ENCODE measurements around the gene PKDCC. TPM values are rescaled to one million over a fixed set of nuclear protein-coding genes. Genes with fewer than 3 reads are reported as not detected.

The PKDCC gene
- total RNA-seq, 1 experiment from 2014 or later: 60.1 TPM

- Histone ChIP-seq H3K36me3 (peaks cover 35% of the 10 kb centered on the region), H3K4me1 (replicated peaks) (peaks cover 58% of the 10 kb centered on the region), H3K9me3 (replicated peaks) (no peaks in the 10 kb centered on the region; the same call in none of the 2 replicates), H3K27me3 (replicated peaks) (no peaks in the 10 kb centered on the region), H3K4me3 (peak overlapping the region; percentile 88), H3K27ac (no peak overlapping the region)
- peak in 1 of 2 experiments; percentile 32 for DNase-seq (ENCODE audit: low read depth in 1 of 2, low spot score in 2 of 2)
These were observed 1.6 kb downstream of the PKDCC start for GRCh38 chr2:42049221-42050009.

GRCh38 chr2:42050010-42050702 lies 2.3 kb downstream of the PKDCC start:
- no peak for DNase-seq (ENCODE audit: low read depth in 1 of 2, low spot score in 2 of 2)
- Histone ChIP-seq H3K9me3 (replicated peaks) (no peaks in the 10 kb centered on the region; the same call in none of the 2 replicates), H3K27ac (no peak overlapping the region), H3K36me3 (peaks cover 43% of the 10 kb centered on the region), H3K27me3 (replicated peaks) (no peaks in the 10 kb centered on the region), H3K4me3 (peak overlapping the region; percentile 88), H3K4me1 (replicated peaks) (peaks cover 52% of the 10 kb centered on the region)

- H3K9me3 ChIP-seq (replicated peaks): no peaks in the 10 kb centered on the region; the same call in none of the 2 replicates
- no peaks in the 10 kb centered on the region for H3K27me3 ChIP-seq (replicated peaks)
- DNase-seq (ENCODE audit: low read depth in 1 of 2, low spot score in 2 of 2): no peak
- H3K4me3 ChIP-seq: no peak overlapping the region
- no peak overlapping the region for H3K27ac ChIP-seq
- peaks cover 46% of the 10 kb centered on the region for H3K4me1 ChIP-seq (replicated peaks)
- peaks cover 50% of the 10 kb centered on the region for H3K36me3 ChIP-seq
These were observed 3.1 kb downstream of the PKDCC start for GRCh38 chr2:42050703-42051542.

- no peaks in the 10 kb centered on the region for H3K27me3 ChIP-seq (replicated peaks)
- H3K4me3 ChIP-seq: no peak overlapping the region
- no peak for DNase-seq (ENCODE audit: low read depth in 1 of 2, low spot score in 2 of 2)
- H3K36me3 ChIP-seq: peaks cover 58% of the 10 kb centered on the region
- no peak overlapping the region for H3K27ac ChIP-seq
- H3K4me1 ChIP-seq (replicated peaks): peaks cover 40% of the 10 kb centered on the region
- H3K9me3 ChIP-seq (replicated peaks): no peaks in the 10 kb centered on the region; the same call in none of the 2 replicates
These were observed 3.9 kb downstream of the PKDCC start for GRCh38 chr2:42051543-42052235.

GRCh38 chr2:42052702-42053481 lies 5.1 kb downstream of the PKDCC start:
- Histone ChIP-seq H3K27ac (no peak overlapping the region), H3K4me1 (replicated peaks) (peaks cover 31% of the 10 kb centered on the region), H3K36me3 (peaks cover 70% of the 10 kb centered on the region), H3K4me3 (no peak overlapping the region), H3K9me3 (replicated peaks) (no peaks in the 10 kb centered on the region; the same call in 1 of the 2 replicates), H3K27me3 (replicated peaks) (no peaks in the 10 kb centered on the region)
- DNase-seq (ENCODE audit: low read depth in 1 of 2, low spot score in 2 of 2): no peak

- no peak overlapping the region for H3K27ac ChIP-seq
- H3K9me3 ChIP-seq (replicated peaks): no peaks in the 10 kb centered on the region; the same call in 1 of the 2 replicates
- no peaks in the 10 kb centered on the region for H3K27me3 ChIP-seq (replicated peaks)
- H3K4me3 ChIP-seq: no peak overlapping the region
- no peak for DNase-seq (ENCODE audit: low read depth in 1 of 2, low spot score in 2 of 2)
- H3K4me1 ChIP-seq (replicated peaks): peaks cover 31% of the 10 kb centered on the region
- H3K36me3 ChIP-seq: peaks cover 75% of the 10 kb centered on the region
These were observed 5.6 kb downstream of the PKDCC start for GRCh38 chr2:42053482-42053790.

- Histone ChIP-seq H3K4me3 (no peak overlapping the region), H3K27me3 (replicated peaks) (no peaks in the 10 kb centered on the region), H3K36me3 (peaks cover 82% of the 10 kb centered on the region), H3K9me3 (replicated peaks) (no peaks in the 10 kb centered on the region), H3K27ac (no peak overlapping the region), H3K4me1 (replicated peaks) (peaks cover 25% of the 10 kb centered on the region)
- no peak for DNase-seq (ENCODE audit: low read depth in 1 of 2, low spot score in 2 of 2)
These were observed 6.2 kb downstream of the PKDCC start for GRCh38 chr2:42053791-42054701.

- Histone ChIP-seq H3K36me3 (peaks cover 88% of the 10 kb centered on the region), H3K4me3 (no peak overlapping the region), H3K27ac (no peak overlapping the region), H3K27me3 (replicated peaks) (no peaks in the 10 kb centered on the region), H3K9me3 (replicated peaks) (no peaks in the 10 kb centered on the region), H3K4me1 (replicated peaks) (peaks cover 17% of the 10 kb centered on the region)
- DNase-seq (ENCODE audit: low read depth in 1 of 2, low spot score in 2 of 2): no peak
These were observed 7.1 kb downstream of the PKDCC start for GRCh38 chr2:42054714-42055430.

- Histone ChIP-seq H3K4me1 (replicated peaks) (peaks cover 7% of the 10 kb centered on the region), H3K4me3 (no peak overlapping the region), H3K36me3 (peaks cover 83% of the 10 kb centered on the region), H3K27me3 (replicated peaks) (no peaks in the 10 kb centered on the region), H3K27ac (no peak overlapping the region), H3K9me3 (replicated peaks) (no peaks in the 10 kb centered on the region)
- no peak for DNase-seq (ENCODE audit: low read depth in 1 of 2, low spot score in 2 of 2)
These were observed 8.0 kb downstream of the PKDCC start for GRCh38 chr2:42055573-42056514.

- H3K9me3 ChIP-seq (replicated peaks): no peaks in the 10 kb centered on the region
- DNase-seq (ENCODE audit: low read depth in 1 of 2, low spot score in 2 of 2): no peak
- H3K4me3 ChIP-seq: no peak overlapping the region
- peaks cover 71% of the 10 kb centered on the region for H3K36me3 ChIP-seq
- peaks cover 7% of the 10 kb centered on the region; the same call in 1 of the 2 replicates for H3K4me1 ChIP-seq (replicated peaks)
- no peaks in the 10 kb centered on the region for H3K27me3 ChIP-seq (replicated peaks)
- no peak overlapping the region for H3K27ac ChIP-seq
These were observed 9.5 kb downstream of the PKDCC start for GRCh38 chr2:42057159-42057901.
